Prostate gland (tissue), 2 donors: ENCODE results near the gene CAPN15.

Source experiments
- POLR2A ChIP-seq: fragments of 450-650 bp; IDR thresholded peaks from one replicate; pipeline ENCODE4 v1.6.1; 2016; ENCODE audit warnings: antibody characterized with exemption, mild to moderate bottlenecking
- POLR2AphosphoS5 ChIP-seq: sonication (generic); formaldehyde crosslinking; IDR thresholded peaks from one replicate; pipeline ENCODE4 v1.6.1; 2017; ENCODE audit warnings: antibody characterized with exemption
- TF ChIP-seq, protein P1 (sequence below), 4 experiments: fragments of 200-600 bp in 2 of 4; fragments of 450-650 bp in 2 of 4; sonication (generic) in 2 of 4; IDR thresholded peaks; 1 replicate in 3 of 4; 2 replicates in 1 of 4; pipeline ENCODE4 v1.5.1; 2016 to 2019; ENCODE audit warnings: antibody characterized with exemption in 4 of 4, mild to moderate bottlenecking in 2 of 4, moderate library complexity in 2 of 4

DNA sequence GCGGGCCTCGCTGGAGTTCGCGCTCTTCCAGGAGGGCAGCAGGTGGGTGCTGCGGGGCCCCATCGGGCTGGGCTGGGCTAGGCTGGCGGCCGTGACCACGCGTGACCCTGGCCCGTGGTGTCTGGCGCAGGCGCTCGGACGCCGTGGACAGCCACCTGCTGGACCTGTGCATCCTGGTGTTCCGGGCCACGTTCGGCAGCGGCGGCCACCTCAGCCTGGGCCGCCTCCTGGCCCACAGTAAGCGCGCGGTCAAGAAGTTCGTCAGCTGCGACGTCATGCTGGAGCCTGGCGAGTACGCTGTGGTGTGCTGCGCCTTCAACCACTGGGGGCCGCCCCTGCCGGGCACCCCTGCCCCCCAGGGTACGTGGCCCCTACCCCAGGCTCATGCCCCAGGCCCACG lies 24.7 kb downstream of the CAPN15 start:
- TF ChIP-seq POLR2A (no peak), POLR2AphosphoS5 (no peak)
- TF ChIP-seq, protein P1, sequence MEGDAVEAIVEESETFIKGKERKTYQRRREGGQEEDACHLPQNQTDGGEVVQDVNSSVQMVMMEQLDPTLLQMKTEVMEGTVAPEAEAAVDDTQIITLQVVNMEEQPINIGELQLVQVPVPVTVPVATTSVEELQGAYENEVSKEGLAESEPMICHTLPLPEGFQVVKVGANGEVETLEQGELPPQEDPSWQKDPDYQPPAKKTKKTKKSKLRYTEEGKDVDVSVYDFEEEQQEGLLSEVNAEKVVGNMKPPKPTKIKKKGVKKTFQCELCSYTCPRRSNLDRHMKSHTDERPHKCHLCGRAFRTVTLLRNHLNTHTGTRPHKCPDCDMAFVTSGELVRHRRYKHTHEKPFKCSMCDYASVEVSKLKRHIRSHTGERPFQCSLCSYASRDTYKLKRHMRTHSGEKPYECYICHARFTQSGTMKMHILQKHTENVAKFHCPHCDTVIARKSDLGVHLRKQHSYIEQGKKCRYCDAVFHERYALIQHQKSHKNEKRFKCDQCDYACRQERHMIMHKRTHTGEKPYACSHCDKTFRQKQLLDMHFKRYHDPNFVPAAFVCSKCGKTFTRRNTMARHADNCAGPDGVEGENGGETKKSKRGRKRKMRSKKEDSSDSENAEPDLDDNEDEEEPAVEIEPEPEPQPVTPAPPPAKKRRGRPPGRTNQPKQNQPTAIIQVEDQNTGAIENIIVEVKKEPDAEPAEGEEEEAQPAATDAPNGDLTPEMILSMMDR (IDR thresholded peaks at IDR 0.05): no peak
